Measurements from ENCODE around the gene CARD9.

Gene CARD9

DNA sequence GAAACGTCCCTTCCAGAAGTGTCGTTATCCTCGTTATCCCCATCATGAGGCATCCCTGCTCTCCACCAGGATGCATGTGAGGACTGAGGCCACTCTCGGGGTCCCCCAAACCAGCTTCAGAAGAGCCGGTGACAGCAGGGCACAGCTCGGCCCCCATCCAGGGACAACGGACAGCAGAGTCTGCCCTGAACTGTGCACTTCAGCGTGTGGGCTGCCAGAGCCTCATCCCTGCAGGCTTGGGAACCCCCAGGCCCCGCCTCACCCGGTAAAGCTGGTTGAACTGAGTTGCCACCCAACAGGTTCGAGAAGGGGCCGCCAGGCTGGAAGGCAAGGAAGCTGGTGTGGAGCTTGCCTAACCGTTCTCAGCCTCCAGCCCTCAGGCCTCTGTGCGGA, 710 bp upstream of the CARD9 start:
- peaks cover 3 to 7% of the 10 kb centered on the region in 2 donors for H3K4me1 ChIP-seq (ENCODE audit: control insufficient read depth in 2 of 2, insufficient read depth in 2 of 2, low read length in 2 of 2)
- H3K9me3 ChIP-seq (ENCODE audit: control insufficient read depth in 2 of 2, low read length in 2 of 2), result no peaks in the 10 kb centered on the region
- no peak overlapping the region for H3K4me3 ChIP-seq (ENCODE audit: low read length in 2 of 2)
- peak overlapping the region in 1 of 2 donors; percentile 23 for H3K27ac ChIP-seq (ENCODE audit: low read depth in 2 of 2, low read length in 2 of 2)
- no peaks in the 10 kb centered on the region for H3K27me3 ChIP-seq (ENCODE audit: control insufficient read depth in 2 of 2, insufficient read depth in 2 of 2, low read length in 2 of 2)
- no peak overlapping the region for H3K9ac ChIP-seq (ENCODE audit: low read depth in 1 of 2, low read length in 2 of 2)
- no peaks in the 10 kb centered on the region for H3K36me3 ChIP-seq (ENCODE audit: control insufficient read depth in 2 of 2, insufficient read depth in 2 of 2, low read length in 2 of 2)

DNA sequence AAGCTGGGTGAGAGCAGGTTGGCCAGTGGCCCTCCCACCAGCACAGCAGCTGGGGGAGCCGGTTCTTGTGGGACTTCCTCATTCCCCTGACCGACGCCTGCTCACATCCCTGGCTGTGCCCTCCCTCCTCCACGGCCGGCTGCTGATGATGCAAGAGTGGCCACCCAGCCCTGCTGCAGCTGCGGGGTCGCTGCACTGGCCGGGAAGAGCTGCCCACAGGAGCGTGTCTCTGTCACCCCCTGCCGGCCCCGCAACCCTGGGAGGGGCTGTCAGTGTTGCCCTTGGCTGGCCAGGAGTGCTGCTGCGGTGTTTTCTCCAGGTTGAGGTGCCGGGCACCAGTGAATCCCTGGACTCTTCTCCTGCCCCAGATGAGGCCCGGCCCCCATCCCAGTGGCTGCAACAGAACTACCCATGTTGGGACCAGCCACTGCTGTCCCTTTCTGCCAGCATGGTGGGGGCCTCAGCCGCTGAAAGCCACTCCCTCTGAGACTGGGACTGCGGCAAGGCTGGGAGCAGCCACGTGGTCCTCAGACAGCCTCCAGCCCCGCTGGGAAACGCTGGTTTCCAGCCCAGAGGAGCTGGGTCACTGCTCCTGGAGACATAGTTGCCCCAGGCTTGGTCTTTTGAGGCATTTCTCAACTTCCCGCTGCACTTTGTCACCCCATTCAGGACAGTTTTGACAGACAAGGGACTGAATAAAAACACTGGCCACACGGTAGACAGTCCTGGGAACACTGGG, 739 bp downstream of the CARD9 start:
- Histone ChIP-seq H3K27ac (ENCODE audit: low read depth in 2 of 2, low read length in 2 of 2) (no peak overlapping the region), H3K9ac (ENCODE audit: low read depth in 1 of 2, low read length in 2 of 2) (peak overlapping the region; percentile 25 to 47)

DNA sequence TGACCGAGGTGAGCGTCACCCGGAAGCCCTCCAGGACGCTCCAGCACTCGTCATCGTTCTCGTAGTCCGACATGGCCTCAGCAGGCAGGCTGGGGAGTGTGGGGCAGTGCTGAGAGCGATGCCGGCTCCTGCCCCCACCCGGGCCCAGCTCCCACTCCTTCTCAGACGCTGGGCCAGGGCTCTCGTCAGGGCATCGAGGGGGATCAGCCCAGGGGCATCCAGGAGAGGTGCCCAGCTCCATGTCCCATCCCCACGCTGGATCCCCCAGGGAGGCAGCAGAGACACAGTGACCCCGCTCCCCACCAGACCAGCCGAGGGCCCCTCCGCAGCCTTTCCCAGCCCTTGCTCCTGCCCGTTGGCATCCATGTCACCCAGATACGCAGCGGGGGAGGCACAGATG, 1.5 kb downstream of the CARD9 start:
- Histone ChIP-seq H3K4me3 (ENCODE audit: low read length in 2 of 2) (no peak overlapping the region), H3K36me3 (ENCODE audit: control insufficient read depth in 2 of 2, insufficient read depth in 2 of 2, low read length in 2 of 2) (no peaks in the 10 kb centered on the region), H3K27ac (ENCODE audit: low read depth in 2 of 2, low read length in 2 of 2) (no peak overlapping the region), H3K27me3 (ENCODE audit: control insufficient read depth in 2 of 2, insufficient read depth in 2 of 2, low read length in 2 of 2) (no peaks in the 10 kb centered on the region), H3K4me1 (ENCODE audit: control insufficient read depth in 2 of 2, insufficient read depth in 2 of 2, low read length in 2 of 2) (peaks cover 3 to 7% of the 10 kb centered on the region in 2 donors), H3K9me3 (ENCODE audit: control insufficient read depth in 2 of 2, low read length in 2 of 2) (no peaks in the 10 kb centered on the region), H3K9ac (ENCODE audit: low read depth in 1 of 2, low read length in 2 of 2) (no peak overlapping the region)

More for the DNA sequence above, 739 bp downstream of the CARD9 start:
- Histone ChIP-seq H3K4me1 (ENCODE audit: control insufficient read depth in 2 of 2, insufficient read depth in 2 of 2, low read length in 2 of 2) (peaks cover 3 to 7% of the 10 kb centered on the region in 2 donors), H3K4me3 (ENCODE audit: low read length in 2 of 2) (peak overlapping the region in 1 of 2 donors; percentile 62), H3K36me3 (ENCODE audit: control insufficient read depth in 2 of 2, insufficient read depth in 2 of 2, low read length in 2 of 2) (no peaks in the 10 kb centered on the region), H3K9me3 (ENCODE audit: control insufficient read depth in 2 of 2, low read length in 2 of 2) (no peaks in the 10 kb centered on the region), H3K27me3 (ENCODE audit: control insufficient read depth in 2 of 2, insufficient read depth in 2 of 2, low read length in 2 of 2) (no peaks in the 10 kb centered on the region)

DNA sequence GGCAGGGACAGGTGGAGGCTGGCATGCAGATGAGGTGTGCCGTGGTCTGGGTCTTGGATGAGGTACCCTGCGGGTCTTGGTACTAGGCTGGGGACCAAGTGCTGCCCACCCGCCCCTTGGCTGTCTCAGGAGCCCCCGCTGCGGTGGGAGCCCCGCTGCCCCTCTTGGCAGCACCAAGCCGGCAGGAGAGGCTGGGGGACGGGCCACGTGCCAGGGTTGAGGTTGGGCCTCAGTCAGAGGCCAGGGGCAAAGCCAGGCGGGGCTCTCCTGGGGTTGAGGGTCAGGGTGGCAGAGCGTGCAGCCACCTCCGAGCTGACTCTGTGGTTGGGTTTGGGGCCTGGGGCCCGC, 2.0 kb downstream of the CARD9 start:
- Histone ChIP-seq H3K9me3 (ENCODE audit: control insufficient read depth in 2 of 2, low read length in 2 of 2) (no peaks in the 10 kb centered on the region), H3K27ac (ENCODE audit: low read depth in 2 of 2, low read length in 2 of 2) (no peak overlapping the region), H3K36me3 (ENCODE audit: control insufficient read depth in 2 of 2, insufficient read depth in 2 of 2, low read length in 2 of 2) (no peaks in the 10 kb centered on the region), H3K4me1 (ENCODE audit: control insufficient read depth in 2 of 2, insufficient read depth in 2 of 2, low read length in 2 of 2) (peaks cover 3 to 7% of the 10 kb centered on the region in 2 donors), H3K27me3 (ENCODE audit: control insufficient read depth in 2 of 2, insufficient read depth in 2 of 2, low read length in 2 of 2) (no peaks in the 10 kb centered on the region), H3K4me3 (ENCODE audit: low read length in 2 of 2) (no peak overlapping the region), H3K9ac (ENCODE audit: low read depth in 1 of 2, low read length in 2 of 2) (no peak overlapping the region)

DNA sequence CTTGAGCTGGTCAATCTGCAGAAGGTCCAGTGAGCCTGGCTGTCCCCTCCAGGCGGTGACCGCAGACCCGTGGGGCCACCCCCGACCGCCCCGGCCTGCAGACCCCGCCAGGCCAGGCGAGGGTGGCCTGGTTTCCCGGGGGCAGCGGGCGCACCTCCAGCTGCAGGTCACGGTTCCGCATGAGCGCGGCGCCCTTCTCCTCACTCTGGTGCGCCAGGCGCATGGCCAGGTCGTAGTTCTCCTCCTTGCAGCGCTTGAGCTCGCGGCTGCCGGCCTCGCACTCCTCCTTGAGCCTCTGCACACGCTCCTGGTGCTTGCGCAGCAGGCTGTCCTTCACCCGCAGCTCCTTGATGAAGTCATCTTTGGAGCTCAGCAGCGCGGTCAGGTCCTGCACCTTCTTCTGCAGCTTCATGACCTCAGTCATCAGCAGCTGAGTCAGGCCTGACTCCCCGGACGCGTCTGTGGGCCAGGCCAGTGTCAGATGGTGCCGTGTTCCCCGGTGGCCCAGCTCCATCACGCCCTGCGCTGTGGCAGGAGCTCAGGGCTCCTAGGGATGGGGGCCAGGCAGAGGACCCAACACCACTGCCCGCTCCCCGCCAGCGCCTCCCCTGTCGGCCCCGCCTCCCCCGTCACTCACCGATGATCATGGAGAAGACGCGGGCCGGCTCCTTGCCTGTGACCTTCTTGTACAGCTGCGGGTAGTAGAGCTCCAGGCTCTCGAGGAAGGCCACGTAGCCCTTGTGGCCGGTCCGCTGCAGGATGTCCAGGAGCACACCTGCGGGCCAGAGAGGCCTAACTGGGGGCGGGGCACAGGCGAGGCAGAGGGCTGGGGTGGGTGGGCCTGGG, 2.6 kb downstream of the CARD9 start:
- H3K4me3 ChIP-seq (ENCODE audit: low read length in 2 of 2), result no peak overlapping the region
- no peak overlapping the region for H3K9ac ChIP-seq (ENCODE audit: low read depth in 1 of 2, low read length in 2 of 2)
- no peak overlapping the region for H3K27ac ChIP-seq (ENCODE audit: low read depth in 2 of 2, low read length in 2 of 2)
- no peaks in the 10 kb centered on the region for H3K36me3 ChIP-seq (ENCODE audit: control insufficient read depth in 2 of 2, insufficient read depth in 2 of 2, low read length in 2 of 2)
- no peaks in the 10 kb centered on the region for H3K27me3 ChIP-seq (ENCODE audit: control insufficient read depth in 2 of 2, insufficient read depth in 2 of 2, low read length in 2 of 2)
- H3K9me3 ChIP-seq (ENCODE audit: control insufficient read depth in 2 of 2, low read length in 2 of 2), result no peaks in the 10 kb centered on the region
- peaks cover 3 to 7% of the 10 kb centered on the region in 2 donors for H3K4me1 ChIP-seq (ENCODE audit: control insufficient read depth in 2 of 2, insufficient read depth in 2 of 2, low read length in 2 of 2)

DNA sequence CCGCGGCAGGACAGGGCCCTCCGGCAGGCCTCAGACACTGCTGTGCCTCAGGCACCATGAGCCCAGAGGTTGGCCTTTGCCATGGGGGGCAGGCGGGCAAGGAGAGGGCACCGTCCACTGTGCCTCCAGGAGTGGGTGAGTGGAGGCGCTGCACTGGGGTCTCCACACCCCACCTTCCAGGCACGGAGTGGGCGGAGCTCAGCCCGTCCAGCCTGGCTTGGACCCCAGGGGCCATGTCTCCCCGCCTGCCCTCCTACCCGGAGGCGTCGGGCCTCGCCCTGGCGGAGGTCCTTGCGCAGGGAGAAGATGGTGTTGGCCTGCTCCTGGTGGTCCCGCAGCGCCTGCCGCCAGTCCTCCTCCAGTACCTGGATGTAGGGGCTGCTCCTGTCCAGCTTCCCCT, 3.4 kb downstream of the CARD9 start:
- Histone ChIP-seq H3K4me3 (ENCODE audit: low read length in 2 of 2) (no peak overlapping the region), H3K9me3 (ENCODE audit: control insufficient read depth in 2 of 2, low read length in 2 of 2) (no peaks in the 10 kb centered on the region), H3K27me3 (ENCODE audit: control insufficient read depth in 2 of 2, insufficient read depth in 2 of 2, low read length in 2 of 2) (no peaks in the 10 kb centered on the region), H3K9ac (ENCODE audit: low read depth in 1 of 2, low read length in 2 of 2) (no peak overlapping the region), H3K36me3 (ENCODE audit: control insufficient read depth in 2 of 2, insufficient read depth in 2 of 2, low read length in 2 of 2) (no peaks in the 10 kb centered on the region), H3K27ac (ENCODE audit: low read depth in 2 of 2, low read length in 2 of 2) (no peak overlapping the region), H3K4me1 (ENCODE audit: control insufficient read depth in 2 of 2, insufficient read depth in 2 of 2, low read length in 2 of 2) (peaks cover 3 to 7% of the 10 kb centered on the region in 2 donors)

DNA sequence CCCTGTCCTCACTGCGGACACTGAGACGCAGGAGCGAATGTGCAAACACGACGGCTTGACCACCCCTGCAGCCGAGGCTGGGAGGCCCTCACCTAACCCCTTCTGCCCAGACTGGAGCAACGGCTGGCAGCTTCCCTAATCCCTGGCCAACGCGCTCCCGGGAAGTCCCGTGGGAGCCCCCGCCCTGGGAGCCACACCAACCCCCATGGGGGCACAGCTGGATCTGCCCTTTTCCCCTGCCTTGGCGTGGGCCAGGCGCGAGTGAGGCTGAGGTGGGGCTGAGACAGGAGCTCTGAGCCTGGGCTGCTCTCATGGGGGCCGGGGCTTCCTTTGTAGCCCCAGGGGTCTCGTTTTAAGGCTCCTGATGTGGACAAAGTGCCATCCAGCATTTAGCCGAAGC, 5.3 kb downstream of the CARD9 start:
- Histone ChIP-seq H3K36me3 (ENCODE audit: control insufficient read depth in 2 of 2, insufficient read depth in 2 of 2, low read length in 2 of 2) (no peaks in the 10 kb centered on the region), H3K9me3 (ENCODE audit: control insufficient read depth in 2 of 2, low read length in 2 of 2) (no peaks in the 10 kb centered on the region), H3K9ac (ENCODE audit: low read depth in 1 of 2, low read length in 2 of 2) (no peak overlapping the region), H3K27ac (ENCODE audit: low read depth in 2 of 2, low read length in 2 of 2) (no peak overlapping the region), H3K4me1 (ENCODE audit: control insufficient read depth in 2 of 2, insufficient read depth in 2 of 2, low read length in 2 of 2) (peaks cover 7 to 10% of the 10 kb centered on the region in 2 donors), H3K4me3 (ENCODE audit: low read length in 2 of 2) (no peak overlapping the region), H3K27me3 (ENCODE audit: control insufficient read depth in 2 of 2, insufficient read depth in 2 of 2, low read length in 2 of 2) (no peaks in the 10 kb centered on the region)

DNA sequence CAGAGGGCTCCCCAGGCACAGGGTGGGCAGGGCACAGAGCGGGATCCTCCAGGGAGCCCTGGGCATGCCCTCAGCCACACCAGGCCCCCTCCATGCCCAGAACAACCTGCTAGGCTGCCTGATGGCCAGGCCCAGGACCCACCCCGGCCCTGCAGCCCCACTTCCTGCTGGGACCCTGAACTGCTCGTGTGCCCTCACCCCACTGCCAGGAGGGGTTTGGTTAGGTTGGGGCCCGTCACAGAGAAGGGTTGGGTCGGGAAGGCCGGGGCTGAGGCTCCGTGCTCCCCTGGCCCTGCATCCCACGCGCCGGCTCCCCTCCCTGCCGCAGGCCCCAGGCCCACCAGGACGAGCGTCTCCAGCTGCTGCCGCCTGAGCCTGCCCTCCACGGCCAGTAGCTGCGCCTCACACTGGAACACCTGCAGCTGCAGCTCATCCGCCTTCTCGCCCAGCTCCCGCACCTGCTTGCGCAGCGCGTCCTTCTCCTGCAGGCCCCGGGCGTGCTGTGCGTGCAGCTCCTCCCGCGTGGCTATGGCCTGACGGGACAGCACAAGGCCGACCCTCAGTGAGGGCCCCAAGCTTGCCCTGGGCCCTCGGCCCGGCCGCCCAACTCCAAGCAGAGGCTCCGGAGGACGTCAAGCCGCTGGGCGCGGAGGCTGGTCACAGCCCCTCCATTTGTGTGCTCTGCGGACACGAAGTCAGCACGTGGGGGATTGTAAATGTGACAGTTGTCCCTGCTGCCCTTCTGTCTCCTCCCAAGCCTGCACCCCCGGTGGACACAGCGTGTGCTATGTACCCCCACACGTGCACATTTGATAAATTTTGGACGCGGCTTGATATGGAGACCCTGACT, 5.9 kb downstream of the CARD9 start:
- Histone ChIP-seq H3K27me3 (ENCODE audit: control insufficient read depth in 2 of 2, insufficient read depth in 2 of 2, low read length in 2 of 2) (no peaks in the 10 kb centered on the region), H3K4me3 (ENCODE audit: low read length in 2 of 2) (no peak overlapping the region), H3K36me3 (ENCODE audit: control insufficient read depth in 2 of 2, insufficient read depth in 2 of 2, low read length in 2 of 2) (no peaks in the 10 kb centered on the region), H3K4me1 (ENCODE audit: control insufficient read depth in 2 of 2, insufficient read depth in 2 of 2, low read length in 2 of 2) (peaks cover 7 to 9% of the 10 kb centered on the region in 2 donors), H3K9me3 (ENCODE audit: control insufficient read depth in 2 of 2, low read length in 2 of 2) (no peaks in the 10 kb centered on the region), H3K9ac (ENCODE audit: low read depth in 1 of 2, low read length in 2 of 2) (no peak overlapping the region), H3K27ac (ENCODE audit: low read depth in 2 of 2, low read length in 2 of 2) (no peak overlapping the region)

DNA sequence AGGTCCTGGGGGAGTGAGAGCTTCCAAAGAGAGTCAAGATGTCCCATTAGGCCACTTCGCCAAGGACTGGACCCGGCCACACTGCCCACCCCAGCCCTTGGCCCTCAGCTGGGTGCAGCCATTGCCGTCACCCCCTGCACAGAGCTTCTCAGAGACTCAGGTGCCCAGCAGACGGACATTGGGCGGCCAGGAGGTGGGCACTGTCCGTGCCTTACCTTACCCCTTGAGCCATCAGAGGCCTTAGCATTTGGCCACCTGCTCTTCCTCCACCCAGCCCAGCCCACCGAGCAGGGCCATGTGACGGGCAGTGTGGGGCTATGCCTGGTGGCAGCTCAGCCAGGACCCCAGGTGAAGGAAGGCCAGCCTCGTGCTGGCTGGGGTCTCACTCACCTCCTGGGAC, 6.6 kb downstream of the CARD9 start:
- H3K27me3 ChIP-seq (ENCODE audit: control insufficient read depth in 2 of 2, insufficient read depth in 2 of 2, low read length in 2 of 2), result no peaks in the 10 kb centered on the region
- no peak overlapping the region for H3K9ac ChIP-seq (ENCODE audit: low read depth in 1 of 2, low read length in 2 of 2)
- H3K27ac ChIP-seq (ENCODE audit: low read depth in 2 of 2, low read length in 2 of 2), result no peak overlapping the region
- no peak overlapping the region for H3K4me3 ChIP-seq (ENCODE audit: low read length in 2 of 2)
- H3K4me1 ChIP-seq (ENCODE audit: control insufficient read depth in 2 of 2, insufficient read depth in 2 of 2, low read length in 2 of 2), result peaks cover 4 to 10% of the 10 kb centered on the region in 2 donors
- H3K36me3 ChIP-seq (ENCODE audit: control insufficient read depth in 2 of 2, insufficient read depth in 2 of 2, low read length in 2 of 2), result no peaks in the 10 kb centered on the region
- no peaks in the 10 kb centered on the region for H3K9me3 ChIP-seq (ENCODE audit: control insufficient read depth in 2 of 2, low read length in 2 of 2)

Measured in mucosa of rectum (tissue), 2 donors.